Measurements from ENCODE around the gene BRD4. TPM values are rescaled to one million over a fixed set of nuclear protein-coding genes. Genes with fewer than 3 reads are reported as not detected.

The BRD4 gene
- total and polyA plus RNA-seq, 10 of the 15 experiments (the other 5 are each of a cell fraction or from before 2014, with no cell fraction given): 5.3 to 84.4 (median 11.8) TPM

- TF ChIP-seq, protein P1, sequence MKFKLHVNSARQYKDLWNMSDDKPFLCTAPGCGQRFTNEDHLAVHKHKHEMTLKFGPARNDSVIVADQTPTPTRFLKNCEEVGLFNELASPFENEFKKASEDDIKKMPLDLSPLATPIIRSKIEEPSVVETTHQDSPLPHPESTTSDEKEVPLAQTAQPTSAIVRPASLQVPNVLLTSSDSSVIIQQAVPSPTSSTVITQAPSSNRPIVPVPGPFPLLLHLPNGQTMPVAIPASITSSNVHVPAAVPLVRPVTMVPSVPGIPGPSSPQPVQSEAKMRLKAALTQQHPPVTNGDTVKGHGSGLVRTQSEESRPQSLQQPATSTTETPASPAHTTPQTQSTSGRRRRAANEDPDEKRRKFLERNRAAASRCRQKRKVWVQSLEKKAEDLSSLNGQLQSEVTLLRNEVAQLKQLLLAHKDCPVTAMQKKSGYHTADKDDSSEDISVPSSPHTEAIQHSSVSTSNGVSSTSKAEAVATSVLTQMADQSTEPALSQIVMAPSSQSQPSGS (IDR thresholded peaks at IDR 0.05; ENCODE audit: low read length): no peak
- TF ChIP-seq ZNF687 (IDR thresholded peaks at IDR 0.05) (no peak), CHD2 (IDR thresholded peaks at IDR 0.05; ENCODE audit: borderline replicate concordance, low read depth, low read length) (no peak), REST (IDR thresholded peaks at IDR 0.05; ENCODE audit: low read depth, low read length) (no peak), ZZZ3 (IDR thresholded peaks at IDR 0.05; ENCODE audit: control insufficient read depth, insufficient read length, low read depth) (no peak), BRCA1 (IDR thresholded peaks at IDR 0.05; ENCODE audit: low read depth, low read length) (no peak), STAT3 (IDR thresholded peaks at IDR 0.05; ENCODE audit: low read depth, low read length) (no peak)
- TF ChIP-seq, protein P2, sequence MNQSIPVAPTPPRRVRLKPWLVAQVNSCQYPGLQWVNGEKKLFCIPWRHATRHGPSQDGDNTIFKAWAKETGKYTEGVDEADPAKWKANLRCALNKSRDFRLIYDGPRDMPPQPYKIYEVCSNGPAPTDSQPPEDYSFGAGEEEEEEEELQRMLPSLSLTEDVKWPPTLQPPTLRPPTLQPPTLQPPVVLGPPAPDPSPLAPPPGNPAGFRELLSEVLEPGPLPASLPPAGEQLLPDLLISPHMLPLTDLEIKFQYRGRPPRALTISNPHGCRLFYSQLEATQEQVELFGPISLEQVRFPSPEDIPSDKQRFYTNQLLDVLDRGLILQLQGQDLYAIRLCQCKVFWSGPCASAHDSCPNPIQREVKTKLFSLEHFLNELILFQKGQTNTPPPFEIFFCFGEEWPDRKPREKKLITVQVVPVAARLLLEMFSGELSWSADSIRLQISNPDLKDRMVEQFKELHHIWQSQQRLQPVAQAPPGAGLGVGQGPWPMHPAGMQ (IDR thresholded peaks at IDR 0.05; ENCODE audit: borderline replicate concordance): no peak
These were observed 79.3 kb downstream of the BRD4 start (continued) for GRCh38 chr19:15253061-15253460.
